CD4-positive, alpha-beta memory T cell (primary cell): ENCODE results near the gene SKIC2. TPM values are rescaled to one million over a fixed set of nuclear protein-coding genes. Genes with fewer than 3 reads are reported as not detected.
A peak's percentile ranks its signal among the peaks of the same experiment; 100 is the strongest.

Experiments used
- CTCF ChIA-PET: fragments of 350-600 bp; sonication (Branson Sonifier 250); formaldehyde crosslinking; loops from one replicate; lab custom pipeline; 2021; ENCODE audit warnings: inconsistent platforms; ENCODE audit not compliant: partially characterized antibody; lab: Charles Lee
- POLR2A ChIA-PET: fragments of 350-600 bp; sonication (Branson Sonifier 250); formaldehyde crosslinking; loops from one replicate; lab custom pipeline; 2021; ENCODE audit not compliant: partially characterized antibody; lab: Charles Lee
- DNase-seq, 5 donors: peaks; one replicate each; pipeline versions ENCODE4 v3.0.0 to v3.0.0-alpha.2; 2020 to 2022; ENCODE audit warnings: mixed read lengths in 1 of 5
- H3K27ac ChIP-seq: one replicate; pipeline ENCODE4 v1.7.0; 2013; ENCODE audit warnings: low read depth, low read length
- H3K27me3 ChIP-seq: 2 replicates; pipeline ENCODE4 v1.7.0; 2013; ENCODE audit warnings: mild to moderate bottlenecking, low read length, moderate library complexity; ENCODE audit not compliant: insufficient read depth
- H3K36me3 ChIP-seq: 2 replicates; pipeline ENCODE4 v1.7.0; 2013; ENCODE audit warnings: mild to moderate bottlenecking, low read length, moderate library complexity; ENCODE audit not compliant: insufficient read depth
- H3K4me1 ChIP-seq: 2 replicates; pipeline ENCODE4 v1.7.0; 2013; ENCODE audit warnings: mild to moderate bottlenecking, low read length, moderate library complexity; ENCODE audit not compliant: insufficient read depth
- H3K4me3 ChIP-seq, 2 donors: one replicate each; pipeline ENCODE4 v1.7.0; 2013; ENCODE audit warnings: low read length in 2 of 2, mild to moderate bottlenecking in 1 of 2
- H3K9me3 ChIP-seq, 2 donors: one replicate each; pipeline ENCODE4 v1.7.0; 2013; ENCODE audit warnings: low read length in 2 of 2, control low read depth in 1 of 2; ENCODE audit not compliant: control insufficient read depth in 1 of 2
- H3K27ac Mint-ChIP-seq, 7 donors: one replicate each; pipeline ENCODE4 v1.8.0; 2020 to 2021; ENCODE audit warnings: mixed read lengths in 7 of 7, mild to moderate bottlenecking in 6 of 7, inconsistent platforms in 3 of 7, moderate library complexity in 3 of 7
- H3K27me3 Mint-ChIP-seq, 2 donors: one replicate each; pipeline ENCODE4 v1.8.0; 2020 to 2021; ENCODE audit warnings: mixed read lengths in 2 of 2
- H3K36me3 Mint-ChIP-seq, 2 donors: one replicate each; pipeline ENCODE4 v1.8.0; 2020 to 2021; ENCODE audit warnings: mixed read lengths in 2 of 2, inconsistent platforms in 1 of 2, mild to moderate bottlenecking in 1 of 2
- H3K4me1 Mint-ChIP-seq, 4 donors: one replicate each; pipeline ENCODE4 v1.8.0; 2020 to 2021; ENCODE audit warnings: mixed read lengths in 4 of 4, mild to moderate bottlenecking in 1 of 4
- H3K4me3 Mint-ChIP-seq, 8 donors: one replicate each; pipeline ENCODE4 v1.8.0; 2020 to 2021; ENCODE audit warnings: mixed read lengths in 8 of 8, mild to moderate bottlenecking in 7 of 8, moderate library complexity in 6 of 8, inconsistent platforms in 3 of 8
- H3K9me3 Mint-ChIP-seq, 8 donors: one replicate each; pipeline ENCODE4 v1.8.0; 2020 to 2021; ENCODE audit warnings: mixed read lengths in 8 of 8, mild to moderate bottlenecking in 5 of 8, inconsistent platforms in 3 of 8, moderate library complexity in 1 of 8
- intact Hi-C: fragments of 100-400 bp; cut with micrococcal nuclease; formaldehyde crosslinking; loops from one replicate; pipeline ENCODE4 v1.15.1; 2023
- polyA plus RNA-seq, 2 donors: library from polyadenylated mRNA; unstranded; fragments of 300-500 nt; fragmentation: Illumina TruSeq; gene quantifications; one replicate each; pipeline ENCODE4 v1.2.3, GENCODE V29; 2021
- total RNA-seq, 2 experiments: library from RNA; stranded (reverse); gene quantifications; one replicate each; pipeline ENCODE4 v1.2.3, GENCODE V29; 2021

The SKIC2 gene
- total and polyA plus RNA-seq, 4 experiments from 2014 or later, result 21.8 to 119 (median 70.0) TPM

DNA sequence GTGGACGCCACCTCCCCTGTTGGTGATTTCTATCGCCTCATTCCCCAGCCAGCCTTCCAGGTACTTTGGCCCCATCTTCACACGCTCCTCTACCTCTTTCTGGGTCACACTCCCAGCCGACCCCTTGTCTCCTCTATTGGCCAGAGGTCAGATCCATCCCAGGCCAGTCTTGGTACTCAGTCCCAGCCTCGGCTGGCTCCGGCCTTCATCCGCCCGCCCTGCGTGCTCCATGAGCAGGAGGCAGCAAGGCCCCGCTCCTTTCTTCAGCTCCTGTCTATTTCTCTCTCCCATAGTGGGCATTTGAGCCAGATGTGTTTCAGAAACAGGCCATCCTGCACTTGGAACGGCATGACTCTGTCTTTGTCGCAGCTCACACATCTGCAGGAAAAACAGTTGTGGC lies 2.6 kb downstream of the SKIC2 start:
- Mint-ChIP-seq H3K4me1 (peaks cover 21 to 43% (median 32%) of the 10 kb centered on the region in 4 donors), H3K27ac (peak overlapping the region; percentile 22 to 97 (median 66)), H3K4me3 (peak overlapping the region in 2 of 8 donors; percentile 1 to 10), H3K36me3 (peaks cover 29 to 78% of the 10 kb centered on the region in 2 donors), H3K9me3 (no peaks in the 10 kb centered on the region), H3K27me3 (no peaks in the 10 kb centered on the region)
- peaks cover 70% of the 10 kb centered on the region for H3K36me3 ChIP-seq
- H3K27me3 ChIP-seq, result no peaks in the 10 kb centered on the region
- H3K27ac ChIP-seq, result no peak overlapping the region
- peaks cover 35% of the 10 kb centered on the region for H3K4me1 ChIP-seq
- H3K4me3 ChIP-seq, result no peak overlapping the region
- POLR2A ChIA-PET, result interaction anchor here (6.8 kb wide), 1 partner anchor 10 kb away, joined by 195 read pairs; the partner anchor contains the start of gene DXO
- no peaks in the 10 kb centered on the region for H3K9me3 ChIP-seq
- intact Hi-C loops, result no loop called here
- CTCF ChIA-PET, result no interaction called here
- DNase-seq, result no peak

GRCh38 chr6:31963921-31964320 lies 4.9 kb downstream of the SKIC2 start:
- no peaks in the 10 kb centered on the region for H3K9me3 ChIP-seq
- intact Hi-C loops, result no loop called here
- H3K27ac Mint-ChIP-seq, result peak overlapping the region in 3 of 7 donors; percentile 24 to 79 (median 64)
- no peak overlapping the region for H3K27ac ChIP-seq
- peaks cover 79% of the 10 kb centered on the region for H3K36me3 ChIP-seq
- peaks cover 18% of the 10 kb centered on the region for H3K4me1 ChIP-seq
- H3K9me3 Mint-ChIP-seq, result no peaks in the 10 kb centered on the region
- no peaks in the 10 kb centered on the region for H3K27me3 Mint-ChIP-seq
- no peak overlapping the region for H3K4me3 ChIP-seq
- ChIA-PET CTCF (interaction anchor here (2.2 kb wide), 1 partner anchor 12 kb away, joined by 8 read pairs; no protein-coding TSS in a partner anchor), POLR2A (interaction anchor here (1.0 to 2.1 kb wide), 2 partner anchors 8 to 11 kb away, joined by 4 to 7 read pairs; partner anchors contain the start of gene DXO)
- peaks cover 14 to 30% (median 22%) of the 10 kb centered on the region in 4 donors for H3K4me1 Mint-ChIP-seq
- H3K36me3 Mint-ChIP-seq, result peaks cover 40 to 84% of the 10 kb centered on the region in 2 donors
- no peak overlapping the region for H3K4me3 Mint-ChIP-seq
- no peaks in the 10 kb centered on the region for H3K27me3 ChIP-seq
- DNase-seq, result no peak

GRCh38 chr6:31965700-31966099 lies 6.7 kb downstream of the SKIC2 start:
- Histone ChIP-seq H3K4me1 (peaks cover 10% of the 10 kb centered on the region), H3K4me3 (no peak overlapping the region), H3K27me3 (no peaks in the 10 kb centered on the region), H3K9me3 (no peaks in the 10 kb centered on the region), H3K27ac (no peak overlapping the region), H3K36me3 (peaks cover 88% of the 10 kb centered on the region)
- H3K4me1 Mint-ChIP-seq, result peaks cover 8 to 26% (median 17%) of the 10 kb centered on the region in 4 donors
- H3K27me3 Mint-ChIP-seq, result no peaks in the 10 kb centered on the region
- peak in 1 of 5 donors; percentile 37 for DNase-seq
- POLR2A ChIA-PET, result interaction anchor here (0.6 kb wide), 1 partner anchor 15 kb away, joined by 3 read pairs; no protein-coding TSS in a partner anchor
- H3K9me3 Mint-ChIP-seq, result no peaks in the 10 kb centered on the region
- no peak overlapping the region for H3K4me3 Mint-ChIP-seq
- intact Hi-C loops, result no loop called here
- H3K36me3 Mint-ChIP-seq, result peaks cover 48 to 89% of the 10 kb centered on the region in 2 donors
- peak overlapping the region in 1 of 7 donors; percentile 25 for H3K27ac Mint-ChIP-seq
- CTCF ChIA-PET, result no interaction called here

DNA sequence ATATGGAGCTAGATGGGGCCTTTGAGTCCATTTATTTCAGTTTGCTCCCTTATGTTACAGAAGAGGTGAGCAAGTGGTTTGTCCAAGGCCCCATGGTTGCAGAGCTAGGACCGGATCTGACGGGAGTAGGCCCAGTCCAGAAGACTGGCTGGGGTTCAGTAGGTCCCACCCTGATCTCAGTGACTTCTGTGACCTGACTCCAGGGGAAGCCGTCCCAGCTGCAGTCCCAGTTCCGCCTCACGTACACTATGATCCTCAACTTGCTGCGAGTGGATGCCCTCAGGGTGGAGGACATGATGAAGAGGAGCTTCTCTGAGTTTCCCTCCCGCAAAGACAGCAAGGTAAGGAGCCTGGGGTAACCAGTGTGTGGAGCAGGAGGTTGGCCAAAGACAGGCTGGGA lies 7.5 kb downstream of the SKIC2 start:
- ChIA-PET POLR2A (interaction anchor here (0.7 kb wide), 1 partner anchor 865 kb away, joined by 3 read pairs; no protein-coding TSS in a partner anchor), CTCF (interaction anchor here (0.8 kb wide), 1 partner anchor 14 kb away, joined by 3 read pairs; no protein-coding TSS in a partner anchor)
- Mint-ChIP-seq H3K36me3 (peaks cover 43 to 80% of the 10 kb centered on the region in 2 donors), H3K27me3 (no peaks in the 10 kb centered on the region), H3K4me3 (no peak overlapping the region), H3K4me1 (peaks cover 8 to 31% (median 19%) of the 10 kb centered on the region in 4 donors), H3K9me3 (peaks cover 0 to under 1% (median 0%) of the 10 kb centered on the region in 8 donors), H3K27ac (peak overlapping the region in 2 of 7 donors; percentile 2 to 100)
- Histone ChIP-seq H3K27me3 (no peaks in the 10 kb centered on the region), H3K4me3 (no peak overlapping the region), H3K27ac (no peak overlapping the region), H3K9me3 (no peaks in the 10 kb centered on the region), H3K36me3 (peaks cover 81% of the 10 kb centered on the region), H3K4me1 (peaks cover 16% of the 10 kb centered on the region)
- intact Hi-C loops, result no loop called here
- no peak for DNase-seq

GRCh38 chr6:31966997-31967925 lies 8.3 kb downstream of the SKIC2 start:
- Histone ChIP-seq H3K27me3 (no peaks in the 10 kb centered on the region), H3K4me1 (peaks cover 18% of the 10 kb centered on the region), H3K36me3 (peaks cover 73% of the 10 kb centered on the region), H3K9me3 (no peaks in the 10 kb centered on the region), H3K4me3 (no peak overlapping the region), H3K27ac (no peak overlapping the region)
- ChIA-PET POLR2A (no interaction called here), CTCF (interaction anchor here (0.8 kb wide), 1 partner anchor 15 kb away, joined by 3 read pairs; no protein-coding TSS in a partner anchor)
- DNase-seq, result peak in 1 of 5 donors; percentile 35
- H3K9me3 Mint-ChIP-seq, result peaks cover 0 to 8% (median 0%) of the 10 kb centered on the region in 8 donors
- H3K4me3 Mint-ChIP-seq, result no peak overlapping the region
- no peaks in the 10 kb centered on the region for H3K27me3 Mint-ChIP-seq
- intact Hi-C loops, result no loop called here
- H3K27ac Mint-ChIP-seq, result peak overlapping the region in 6 of 7 donors; percentile 50 to 100 (median 70)
- peaks cover 9 to 39% (median 18%) of the 10 kb centered on the region in 4 donors for H3K4me1 Mint-ChIP-seq
- peaks cover 36 to 80% of the 10 kb centered on the region in 2 donors for H3K36me3 Mint-ChIP-seq

- Mint-ChIP-seq H3K4me1 (peaks cover 10 to 46% (median 22%) of the 10 kb centered on the region in 4 donors), H3K9me3 (peaks cover 0 to 11% (median 0%) of the 10 kb centered on the region in 8 donors), H3K36me3 (peaks cover 32 to 76% of the 10 kb centered on the region in 2 donors), H3K27me3 (no peaks in the 10 kb centered on the region), H3K4me3 (peak overlapping the region in 1 of 8 donors; percentile 39), H3K27ac (peak overlapping the region in 4 of 7 donors; percentile 46 to 100 (median 76))
- H3K27me3 ChIP-seq, result no peaks in the 10 kb centered on the region
- H3K9me3 ChIP-seq, result no peaks in the 10 kb centered on the region
- H3K27ac ChIP-seq, result no peak overlapping the region
- ChIA-PET POLR2A (interaction anchor here (7.5 kb wide), 1 partner anchor 9 kb away, joined by 195 read pairs; the partner anchor contains the start of genes NELFE and SKIC2), CTCF (interaction anchor here (2.4 kb wide), 1 partner anchor 8 kb away, joined by 7 read pairs; the partner anchor contains the start of gene SKIC2)
- H3K36me3 ChIP-seq, result peaks cover 67% of the 10 kb centered on the region
- peak in 1 of 5 donors; percentile 35 for DNase-seq
- no peak overlapping the region for H3K4me3 ChIP-seq
- intact Hi-C loops, result no loop called here
- peaks cover 22% of the 10 kb centered on the region for H3K4me1 ChIP-seq
Observed at GRCh38 chr6:31967926-31968320, 8.9 kb downstream of the SKIC2 start.
